HG03469 (cell line): ENCODE data around the gene PEMT.

Source experiments
- ATAC-seq: cut with Tn5 transposase; IDR thresholded peaks from one replicate; pipeline ENCODE4 v1.9.1; 2021; ENCODE audit warnings: mild to moderate bottlenecking, moderate library complexity, moderate number of reproducible peaks; ENCODE audit not compliant: unreplicated experiment

Gene PEMT

GRCh38 chr17:17605729-17606088 lies 14.2 kb upstream of the PEMT start:
- ATAC-seq = no peak

GRCh38 chr17:17605083-17605728 lies 13.7 kb upstream of the PEMT start:
- ATAC-seq = no peak

- no peak for ATAC-seq
These were observed 12.4 kb upstream of the PEMT start for GRCh38 chr17:17603895-17604225.

- no peak for ATAC-seq
These were observed 11.8 kb upstream of the PEMT start for GRCh38 chr17:17603178-17603894.

GRCh38 chr17:17599965-17600364 lies 8.5 kb upstream of the PEMT start:
- ATAC-seq = no peak

- ATAC-seq = no peak
These were observed 6.5 kb upstream of the PEMT start for GRCh38 chr17:17598003-17598402.

- ATAC-seq = no peak
These were observed 4.2 kb upstream of the PEMT start for GRCh38 chr17:17595755-17596154.

- ATAC-seq = no peak
These were observed 1.7 kb upstream of the PEMT start for GRCh38 chr17:17593222-17593620.

- no peak for ATAC-seq
These were observed 589 bp downstream of the PEMT start for GRCh38 chr17:17590883-17591354.

GRCh38 chr17:17590141-17590751 lies 1.3 kb downstream of the PEMT start:
- ATAC-seq = no peak

- ATAC-seq = no peak
These were observed 3.7 kb downstream of the PEMT start for GRCh38 chr17:17587614-17588337.

- no peak for ATAC-seq
These were observed 9.1 kb downstream of the PEMT start for GRCh38 chr17:17582372-17582771.

GRCh38 chr17:17581509-17581908 lies 10.0 kb downstream of the PEMT start:
- ATAC-seq = no peak

GRCh38 chr17:17580662-17581470 lies 10.6 kb downstream of the PEMT start:
- no peak for ATAC-seq

GRCh38 chr17:17579691-17580090 lies 11.8 kb downstream of the PEMT start:
- no peak for ATAC-seq

- no peak for ATAC-seq
These were observed 14.1 kb downstream of the PEMT start for GRCh38 chr17:17577373-17577772.

- ATAC-seq = no peak
These were observed 14.7 kb downstream of the PEMT start for GRCh38 chr17:17576772-17577234.

GRCh38 chr17:17575360-17576251 lies 15.9 kb downstream of the PEMT start:
- no peak for ATAC-seq

GRCh38 chr17:17573912-17574311 lies 17.6 kb downstream of the PEMT start:
- no peak for ATAC-seq
